ENCODE measurements around the gene SGO2. TPM values are rescaled to one million over a fixed set of nuclear protein-coding genes. Genes with fewer than 3 reads are reported as not detected.

Gene SGO2
- polyA plus RNA-seq, 1 experiment: 3.2 TPM

- ChIA-PET POLR2A (no interaction called here), CTCF (no interaction called here)
- no peaks in the 10 kb centered on the region for H3K36me3 ChIP-seq (ENCODE audit: control insufficient read depth, insufficient read depth, low read length)
- TF ChIP-seq, protein P1, sequence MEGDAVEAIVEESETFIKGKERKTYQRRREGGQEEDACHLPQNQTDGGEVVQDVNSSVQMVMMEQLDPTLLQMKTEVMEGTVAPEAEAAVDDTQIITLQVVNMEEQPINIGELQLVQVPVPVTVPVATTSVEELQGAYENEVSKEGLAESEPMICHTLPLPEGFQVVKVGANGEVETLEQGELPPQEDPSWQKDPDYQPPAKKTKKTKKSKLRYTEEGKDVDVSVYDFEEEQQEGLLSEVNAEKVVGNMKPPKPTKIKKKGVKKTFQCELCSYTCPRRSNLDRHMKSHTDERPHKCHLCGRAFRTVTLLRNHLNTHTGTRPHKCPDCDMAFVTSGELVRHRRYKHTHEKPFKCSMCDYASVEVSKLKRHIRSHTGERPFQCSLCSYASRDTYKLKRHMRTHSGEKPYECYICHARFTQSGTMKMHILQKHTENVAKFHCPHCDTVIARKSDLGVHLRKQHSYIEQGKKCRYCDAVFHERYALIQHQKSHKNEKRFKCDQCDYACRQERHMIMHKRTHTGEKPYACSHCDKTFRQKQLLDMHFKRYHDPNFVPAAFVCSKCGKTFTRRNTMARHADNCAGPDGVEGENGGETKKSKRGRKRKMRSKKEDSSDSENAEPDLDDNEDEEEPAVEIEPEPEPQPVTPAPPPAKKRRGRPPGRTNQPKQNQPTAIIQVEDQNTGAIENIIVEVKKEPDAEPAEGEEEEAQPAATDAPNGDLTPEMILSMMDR (IDR thresholded peaks at IDR 0.05; ENCODE audit: insufficient read depth, low read depth, low read length): no peak
- no peaks in the 10 kb centered on the region for H3K27me3 ChIP-seq (ENCODE audit: control insufficient read depth, insufficient read depth, low read length)
- DNase-seq (ENCODE audit: low read depth): no peak
- H3K4me3 ChIP-seq (ENCODE audit: low read depth, low read length): no peak overlapping the region
Observed at GRCh38 chr2:200595913-200596312, 69.9 kb downstream of the SGO2 start.

DNA sequence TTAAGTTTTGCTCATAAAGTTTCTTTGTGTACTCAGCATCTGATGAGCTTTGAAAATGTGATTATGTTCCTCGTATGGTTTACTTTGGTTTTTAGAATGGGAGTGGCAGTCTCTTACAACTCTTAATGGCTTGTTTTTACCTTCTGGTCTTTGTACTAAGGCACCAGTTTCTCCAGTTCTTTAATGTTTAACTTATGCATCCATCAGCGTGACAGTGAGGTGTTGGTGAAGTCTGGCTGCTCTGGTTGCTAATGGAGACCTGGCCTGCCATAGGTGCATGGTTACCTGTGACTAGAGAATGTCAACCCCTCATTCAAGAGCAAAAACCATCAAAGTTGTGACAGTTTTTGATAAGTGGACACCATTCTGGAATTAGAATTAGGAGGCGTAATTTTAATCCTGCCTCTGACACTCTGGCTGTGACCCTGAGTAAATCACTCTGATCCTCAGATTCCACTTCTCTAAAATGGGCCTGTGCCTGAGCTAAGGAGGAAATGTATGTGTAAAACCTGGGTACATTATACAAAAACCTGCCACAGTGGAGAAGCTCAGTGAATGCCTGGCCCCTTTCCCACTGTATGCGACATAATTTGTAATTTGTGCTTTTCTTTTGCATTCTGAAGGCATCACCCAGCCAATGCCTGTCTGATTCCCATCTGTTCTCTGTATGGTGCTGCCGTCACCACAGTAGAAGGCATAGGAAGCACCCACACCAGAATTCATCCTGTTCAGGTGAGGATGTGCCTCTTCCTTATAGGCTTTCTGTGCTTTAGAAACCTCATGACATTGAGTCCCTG, 71.0 kb downstream of the SGO2 start:
- no peak for DNase-seq (ENCODE audit: low read depth)
- Histone ChIP-seq H3K27me3 (ENCODE audit: control insufficient read depth, insufficient read depth, low read length) (no peaks in the 10 kb centered on the region), H3K4me3 (ENCODE audit: low read depth, low read length) (no peak overlapping the region), H3K36me3 (ENCODE audit: control insufficient read depth, insufficient read depth, low read length) (no peaks in the 10 kb centered on the region)
- POLR2A ChIA-PET: no interaction called here
- TF ChIP-seq, protein P1 (IDR thresholded peaks at IDR 0.05; ENCODE audit: insufficient read depth, low read depth, low read length): no peak
- CTCF ChIA-PET: interaction anchor here (0.7 kb wide), 1 partner anchor 315 kb away, joined by 3 read pairs; no protein-coding TSS in a partner anchor

GRCh38 chr2:200599206-200599605, 73.2 kb downstream of the SGO2 start:
- POLR2A ChIA-PET: no interaction called here
- Histone ChIP-seq H3K4me3 (ENCODE audit: low read depth, low read length) (no peak overlapping the region), H3K36me3 (ENCODE audit: control insufficient read depth, insufficient read depth, low read length) (no peaks in the 10 kb centered on the region), H3K27me3 (ENCODE audit: control insufficient read depth, insufficient read depth, low read length) (no peaks in the 10 kb centered on the region)
- CTCF ChIA-PET: interaction anchor here (1.5 kb wide), 1 partner anchor 106 kb away, joined by 4 read pairs; no protein-coding TSS in a partner anchor
- no peak for DNase-seq (ENCODE audit: low read depth)
- TF ChIP-seq, protein P1 (IDR thresholded peaks at IDR 0.05; ENCODE audit: insufficient read depth, low read depth, low read length): no peak

DNA sequence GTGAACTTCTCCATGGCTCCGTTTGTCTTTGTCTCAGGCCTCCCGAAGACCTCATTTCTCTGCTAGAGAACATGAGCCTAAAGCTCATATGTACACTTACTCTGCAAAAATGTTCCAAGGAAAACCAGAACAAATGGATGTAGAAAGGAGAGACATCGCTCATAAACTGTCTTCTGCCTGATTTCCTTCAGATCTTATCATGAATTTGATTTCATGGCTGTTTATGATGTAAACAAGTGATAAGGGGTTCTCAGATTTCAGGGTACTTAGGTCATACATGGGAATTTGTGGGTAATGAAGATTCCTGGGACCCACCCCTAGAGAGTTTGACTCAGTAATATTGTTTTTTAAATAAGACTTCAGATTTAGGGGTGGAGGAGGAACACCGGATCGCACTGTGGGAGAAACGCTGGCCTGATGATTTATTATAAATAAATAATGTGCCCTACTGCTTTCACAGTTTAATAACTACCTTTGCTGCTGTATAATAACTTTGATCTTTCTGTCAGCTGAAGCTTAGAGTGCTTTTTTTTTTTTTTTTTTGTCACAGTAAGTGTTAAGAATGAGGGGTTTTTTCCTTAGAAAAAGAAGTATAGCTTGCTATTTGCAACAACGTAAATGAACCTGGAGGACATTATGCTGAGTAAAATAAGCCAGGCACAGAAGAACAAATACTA, 74.7 kb downstream of the SGO2 start:
- TF ChIP-seq, protein P1 (IDR thresholded peaks at IDR 0.05; ENCODE audit: insufficient read depth, low read depth, low read length): no peak
- DNase-seq (ENCODE audit: low read depth): no peak
- Histone ChIP-seq H3K4me3 (ENCODE audit: low read depth, low read length) (no peak overlapping the region), H3K36me3 (ENCODE audit: control insufficient read depth, insufficient read depth, low read length) (no peaks in the 10 kb centered on the region), H3K27me3 (ENCODE audit: control insufficient read depth, insufficient read depth, low read length) (no peaks in the 10 kb centered on the region)
- CTCF ChIA-PET: interaction anchor here (1.4 to 1.5 kb wide), 2 partner anchors 14 to 104 kb away, joined by 4 read pairs; partner anchors contain the start of gene AOX1
- POLR2A ChIA-PET: interaction anchor here (0.6 kb wide), 1 partner anchor 8 kb away, joined by 4 read pairs; no protein-coding TSS in a partner anchor

- Histone ChIP-seq H3K4me3 (ENCODE audit: low read depth, low read length) (no peak overlapping the region), H3K36me3 (ENCODE audit: control insufficient read depth, insufficient read depth, low read length) (no peaks in the 10 kb centered on the region), H3K27me3 (ENCODE audit: control insufficient read depth, insufficient read depth, low read length) (no peaks in the 10 kb centered on the region)
- POLR2A ChIA-PET: no interaction called here
- no peak for DNase-seq (ENCODE audit: low read depth)
- TF ChIP-seq, protein P1 (IDR thresholded peaks at IDR 0.05; ENCODE audit: insufficient read depth, low read depth, low read length): no peak
- CTCF ChIA-PET: interaction anchor here (1.0 to 1.7 kb wide), 2 partner anchors 17 to 101 kb away, joined by 3 to 5 read pairs; partner anchors contain the start of gene AOX1
Observed at GRCh38 chr2:200602584-200602983, 76.6 kb downstream of the SGO2 start.
